ENCODE measurements around the gene PSAP.
A peak's percentile ranks its signal among the peaks of the same experiment; 100 is the strongest.

The PSAP gene

GRCh38 chr10:71769279-71769823 is 81.7 kb downstream of the PSAP start:
- peak overlapping the region; percentile 40 to 81 for H3K27ac ChIP-seq (ENCODE audit: insufficient read depth in 1 of 2, low read depth in 1 of 2, low read length in 2 of 2, poor library complexity in 1 of 2, severe bottlenecking in 2 of 2)
- peak in 2 of 3 donors; percentile 60 to 63 for DNase-seq
- no peaks in the 10 kb centered on the region for H3K27me3 ChIP-seq (replicated peaks in 2 of 5; ENCODE audit: control insufficient read depth in 4 of 5, insufficient read depth in 5 of 5, low read length in 4 of 5)

GRCh38 chr10:71767420-71768035 is 83.5 kb downstream of the PSAP start:
- WGBS (ENCODE audit: insufficient coverage), result 97% methylated on average over 10 of the region's 10 CpGs
- Histone ChIP-seq H3K36me3 (ENCODE audit: control insufficient read depth in 4 of 4, insufficient read depth in 4 of 4, low read length in 3 of 4) (peaks cover 2 to 59% (median 22%) of the 10 kb centered on the region in 4 experiments), H3K4me1 (ENCODE audit: control extremely low read depth in 1 of 4, control insufficient read depth in 4 of 4, insufficient read depth in 4 of 4, low read length in 3 of 4) (peaks cover 27 to 84% (median 75%) of the 10 kb centered on the region in 4 experiments), H3K4me3 (ENCODE audit: control insufficient read depth in 1 of 7, extremely low read depth in 1 of 7, insufficient read depth in 4 of 7, low read depth in 2 of 7, low read length in 6 of 7) (no peak overlapping the region), H3K9me3 (ENCODE audit: control extremely low read depth in 1 of 5, control insufficient read depth in 4 of 5, insufficient read depth in 2 of 5, low read depth in 1 of 5, low read length in 4 of 5) (no peaks in the 10 kb centered on the region), H3K27ac (ENCODE audit: insufficient read depth in 1 of 2, low read depth in 1 of 2, low read length in 2 of 2, poor library complexity in 1 of 2, severe bottlenecking in 2 of 2) (peak overlapping the region in 1 of 2 experiments; percentile 35), H3K27me3 (replicated peaks in 2 of 5; ENCODE audit: control insufficient read depth in 4 of 5, insufficient read depth in 5 of 5, low read length in 4 of 5) (no peaks in the 10 kb centered on the region)
- no peak for DNase-seq
- POLR2A ChIA-PET, result interaction anchor here (0.8 to 1.5 kb wide), 2 partner anchors 9 to 55 kb away, joined by 4 to 5 read pairs; no protein-coding TSS in a partner anchor
- CTCF ChIA-PET, result interaction anchor here (0.5 to 13.0 kb wide), 10 partner anchors 10 to 103 kb away, joined by 3 to 159 read pairs (median 4); no protein-coding TSS in a partner anchor

More at GRCh38 chr10:71769279-71769823, 81.7 kb downstream of the PSAP start:
- Histone ChIP-seq H3K9me3 (ENCODE audit: control extremely low read depth in 1 of 5, control insufficient read depth in 4 of 5, insufficient read depth in 2 of 5, low read depth in 1 of 5, low read length in 4 of 5) (no peaks in the 10 kb centered on the region), H3K36me3 (ENCODE audit: control insufficient read depth in 4 of 4, insufficient read depth in 4 of 4, low read length in 3 of 4) (peaks cover 2 to 48% (median 13%) of the 10 kb centered on the region in 4 experiments), H3K4me3 (ENCODE audit: control insufficient read depth in 1 of 7, extremely low read depth in 1 of 7, insufficient read depth in 4 of 7, low read depth in 2 of 7, low read length in 6 of 7) (peak overlapping the region in 6 of 7 experiments; percentile 42 to 92 (median 74)), H3K4me1 (ENCODE audit: control extremely low read depth in 1 of 4, control insufficient read depth in 4 of 4, insufficient read depth in 4 of 4, low read length in 3 of 4) (peaks cover 30 to 87% (median 82%) of the 10 kb centered on the region in 4 experiments)
- 13% methylated on average over 1 of the region's 5 CpGs for WGBS (ENCODE audit: insufficient coverage)
- POLR2A ChIA-PET, result interaction anchor here (0.5 to 0.6 kb wide), 2 partner anchors 19 to 29 kb away, joined by 3 read pairs; no protein-coding TSS in a partner anchor
- CTCF ChIA-PET, result interaction anchor here (0.7 to 13.0 kb wide), 9 partner anchors 8 to 73 kb away, joined by 3 to 159 read pairs (median 3); no protein-coding TSS in a partner anchor

GRCh38 chr10:71766717-71767419 is 84.2 kb downstream of the PSAP start:
- ChIA-PET CTCF (interaction anchor here (1.0 to 13.0 kb wide), 8 partner anchors 10 to 198 kb away, joined by 3 to 159 read pairs (median 12); no protein-coding TSS in a partner anchor), POLR2A (interaction anchor here (0.8 to 1.5 kb wide), 2 partner anchors 9 to 54 kb away, joined by 4 to 5 read pairs; no protein-coding TSS in a partner anchor)
- peak in 1 of 3 donors; percentile 28 for DNase-seq
- 83% methylated on average over 8 of the region's 10 CpGs for WGBS (ENCODE audit: insufficient coverage)
- peaks cover 27 to 83% (median 72%) of the 10 kb centered on the region in 4 experiments for H3K4me1 ChIP-seq (ENCODE audit: control extremely low read depth in 1 of 4, control insufficient read depth in 4 of 4, insufficient read depth in 4 of 4, low read length in 3 of 4)
- H3K9me3 ChIP-seq (ENCODE audit: control extremely low read depth in 1 of 5, control insufficient read depth in 4 of 5, insufficient read depth in 2 of 5, low read depth in 1 of 5, low read length in 4 of 5), result no peaks in the 10 kb centered on the region
- no peaks in the 10 kb centered on the region for H3K27me3 ChIP-seq (replicated peaks in 2 of 5; ENCODE audit: control insufficient read depth in 4 of 5, insufficient read depth in 5 of 5, low read length in 4 of 5)
- H3K36me3 ChIP-seq (ENCODE audit: control insufficient read depth in 4 of 4, insufficient read depth in 4 of 4, low read length in 3 of 4), result peaks cover 2 to 66% (median 26%) of the 10 kb centered on the region in 4 experiments
- peak overlapping the region in 1 of 2 experiments; percentile 35 for H3K27ac ChIP-seq (ENCODE audit: insufficient read depth in 1 of 2, low read depth in 1 of 2, low read length in 2 of 2, poor library complexity in 1 of 2, severe bottlenecking in 2 of 2)
- H3K4me3 ChIP-seq (ENCODE audit: control insufficient read depth in 1 of 7, extremely low read depth in 1 of 7, insufficient read depth in 4 of 7, low read depth in 2 of 7, low read length in 6 of 7), result no peak overlapping the region

Measured in common myeloid progenitor, CD34-positive (primary cell).